ENCODE results near the gene TRIP13.

DNA sequence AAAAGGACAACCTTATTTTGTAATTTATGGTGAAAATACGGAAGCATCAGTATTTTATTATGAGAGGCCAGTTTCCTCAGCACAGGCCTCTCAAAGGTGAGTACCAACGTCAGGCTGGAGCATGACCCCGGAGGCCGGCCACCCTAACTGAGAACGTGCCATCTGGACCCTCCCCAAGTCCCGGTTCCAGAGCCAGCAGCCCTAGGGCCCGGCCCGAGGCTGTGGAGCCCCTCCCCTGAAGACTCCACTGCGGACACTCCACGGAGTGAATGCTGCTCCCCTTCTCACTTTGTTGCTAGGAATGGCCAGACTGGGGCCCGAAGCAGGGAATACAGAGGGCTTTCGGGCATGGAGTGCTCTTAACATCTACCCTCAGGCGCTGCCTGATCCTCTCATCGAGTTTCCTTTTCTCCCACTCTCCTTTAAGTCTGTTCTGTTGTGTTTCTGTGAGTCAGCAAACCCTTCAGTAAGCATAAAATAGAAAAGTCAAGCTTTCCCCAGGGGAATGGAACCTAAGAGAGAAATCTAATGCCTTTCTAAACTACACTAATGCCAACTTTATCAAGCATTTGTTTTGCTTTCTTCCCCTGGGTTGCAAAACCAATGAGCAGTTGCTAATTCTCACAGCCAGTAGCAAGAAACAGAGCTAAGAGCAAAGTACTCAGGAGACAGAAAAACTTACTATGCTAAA, 4.6 kb upstream of the TRIP13 start:
- TF ChIP-seq, protein P1, sequence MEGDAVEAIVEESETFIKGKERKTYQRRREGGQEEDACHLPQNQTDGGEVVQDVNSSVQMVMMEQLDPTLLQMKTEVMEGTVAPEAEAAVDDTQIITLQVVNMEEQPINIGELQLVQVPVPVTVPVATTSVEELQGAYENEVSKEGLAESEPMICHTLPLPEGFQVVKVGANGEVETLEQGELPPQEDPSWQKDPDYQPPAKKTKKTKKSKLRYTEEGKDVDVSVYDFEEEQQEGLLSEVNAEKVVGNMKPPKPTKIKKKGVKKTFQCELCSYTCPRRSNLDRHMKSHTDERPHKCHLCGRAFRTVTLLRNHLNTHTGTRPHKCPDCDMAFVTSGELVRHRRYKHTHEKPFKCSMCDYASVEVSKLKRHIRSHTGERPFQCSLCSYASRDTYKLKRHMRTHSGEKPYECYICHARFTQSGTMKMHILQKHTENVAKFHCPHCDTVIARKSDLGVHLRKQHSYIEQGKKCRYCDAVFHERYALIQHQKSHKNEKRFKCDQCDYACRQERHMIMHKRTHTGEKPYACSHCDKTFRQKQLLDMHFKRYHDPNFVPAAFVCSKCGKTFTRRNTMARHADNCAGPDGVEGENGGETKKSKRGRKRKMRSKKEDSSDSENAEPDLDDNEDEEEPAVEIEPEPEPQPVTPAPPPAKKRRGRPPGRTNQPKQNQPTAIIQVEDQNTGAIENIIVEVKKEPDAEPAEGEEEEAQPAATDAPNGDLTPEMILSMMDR (IDR thresholded peaks at IDR 0.05): no peak
- TF ChIP-seq POLR2AphosphoS5 (IDR thresholded peaks at IDR 0.05): no peak
